GM18870 (cell line): ENCODE results near the gene ZNF777.
"Not testable (repeated sequence)": the region's sequence is repeated elsewhere in the genome, so short reads cannot be mapped to it uniquely, and the experiment has no call there.

ENCODE experiments used
- ATAC-seq: cut with Tn5 transposase; IDR thresholded peaks from one replicate; pipeline ENCODE4 v1.9.1; 2021; ENCODE audit warnings: moderate library complexity; ENCODE audit not compliant: unreplicated experiment

Gene ZNF777

DNA sequence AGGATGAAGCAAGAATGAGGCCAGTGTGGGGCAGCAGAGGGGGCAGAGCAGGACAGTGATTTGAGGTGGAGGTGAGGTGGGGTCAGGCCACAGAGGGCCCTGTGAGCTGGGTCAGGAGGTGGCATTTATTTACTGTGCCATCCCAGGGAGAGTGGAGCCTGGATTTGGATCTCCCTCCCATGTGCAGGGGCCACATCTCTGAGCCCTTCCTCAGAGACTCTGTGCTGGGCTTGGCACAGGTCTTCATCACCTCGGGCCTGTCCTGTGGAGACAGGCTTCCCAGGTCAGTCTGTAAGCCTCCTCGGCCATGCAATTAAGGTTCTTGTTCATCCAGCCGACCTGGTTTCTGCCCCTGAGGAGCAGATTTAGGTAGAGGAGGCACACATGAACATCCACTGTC is 40.9 kb downstream of the ZNF777 start:
- ATAC-seq = no peak

GRCh38 chr7:149415391-149416071 is 45.3 kb downstream of the ZNF777 start:
- no peak for ATAC-seq

GRCh38 chr7:149414745-149415390 is 46.0 kb downstream of the ZNF777 start:
- ATAC-seq = no peak

- no peak for ATAC-seq
Observed at GRCh38 chr7:149414171-149414570, 46.7 kb downstream of the ZNF777 start.

GRCh38 chr7:149413083-149413482 is 47.8 kb downstream of the ZNF777 start:
- not testable (repeated sequence) for ATAC-seq

- ATAC-seq = no peak
Observed at GRCh38 chr7:149409895-149410294, 51.0 kb downstream of the ZNF777 start.

DNA sequence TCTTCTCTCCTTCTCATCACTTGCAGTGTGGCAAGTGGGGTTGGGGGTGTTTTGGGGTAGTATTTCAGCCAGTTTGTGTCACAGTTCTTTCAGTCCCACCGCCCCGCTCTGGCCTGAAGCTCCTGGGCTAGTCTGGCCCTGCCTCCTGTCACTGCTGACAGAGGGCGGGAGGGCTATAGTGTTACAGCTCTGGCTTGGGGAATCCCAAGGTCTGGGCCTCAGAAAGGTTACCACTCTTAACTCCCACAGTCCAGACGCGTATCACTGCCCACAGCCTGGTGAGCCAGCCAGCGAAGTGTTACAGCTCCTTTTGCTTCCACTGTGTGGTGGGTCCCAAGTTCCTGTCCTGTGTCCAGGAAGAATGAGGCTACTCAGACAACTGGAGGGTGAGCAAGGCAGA is 56.0 kb downstream of the ZNF777 start:
- no peak for ATAC-seq

- ATAC-seq = no peak
Observed at GRCh38 chr7:149404396-149404795, 56.5 kb downstream of the ZNF777 start.

GRCh38 chr7:149398195-149398820 is 62.6 kb downstream of the ZNF777 start:
- ATAC-seq = no peak

- ATAC-seq = no peak
Observed at GRCh38 chr7:149397470-149398043, 63.3 kb downstream of the ZNF777 start.

- ATAC-seq = not testable (repeated sequence)
Observed at GRCh38 chr7:149388550-149389335, 72.1 kb downstream of the ZNF777 start.

- ATAC-seq = not testable (repeated sequence)
Observed at GRCh38 chr7:149386514-149386913, 74.3 kb downstream of the ZNF777 start.

GRCh38 chr7:149385195-149385950 is 75.5 kb downstream of the ZNF777 start:
- no peak for ATAC-seq
